PC-3 (cell line): ENCODE results near the gene ZBTB11.

ENCODE experiments used
- CTCF ChIP-seq: fragments of 300-600 bp; sonication (generic); conservative IDR thresholded peaks from 2 replicates; pipeline ENCODE4 v1.5.1; 2017; ENCODE audit warnings: antibody characterized with exemption, low read depth, mild to moderate bottlenecking, low read length
- EZH2 ChIP-seq: fragments of 300-600 bp; sonication (generic); IDR thresholded peaks from one replicate; pipeline ENCODE4 v1.6.1; 2017; ENCODE audit warnings: antibody characterized with exemption, mild to moderate bottlenecking, low read length; ENCODE audit not compliant: unreplicated experiment

GRCh38 chr3:101643009-101643844 is 33.7 kb downstream of the ZBTB11 start:
- no peak for TF ChIP-seq EZH2
- no peak for TF ChIP-seq CTCF
